Measurements from ENCODE around the gene GNAT1. TPM values are rescaled to one million over a fixed set of nuclear protein-coding genes. Genes with fewer than 3 reads are reported as not detected.

Gene GNAT1
- total RNA-seq, 2 donors from 2014 or later = not detected

- DNase-seq (ENCODE audit: low spot score) = peak; percentile 50
- H3K27me3 ChIP-seq (replicated peaks; ENCODE audit: insufficient read depth) = no peaks in the 10 kb centered on the region
- TF ChIP-seq CTCF (IDR thresholded peaks at IDR 0.05) (no peak), POLR2A (IDR thresholded peaks at IDR 0.05) (peak; percentile 58), POLR2AphosphoS5 (IDR thresholded peaks at IDR 0.05) (peak; percentile 17)
- peaks cover 50% of the 10 kb centered on the region for H3K4me1 ChIP-seq (replicated peaks)
- H3K9me3 ChIP-seq = no peaks in the 10 kb centered on the region
- H3K27ac ChIP-seq = peak overlapping the region; percentile 46 to 83
- no peak overlapping the region for H3K4me3 ChIP-seq
- no peaks in the 10 kb centered on the region for H3K36me3 ChIP-seq
- WGBS = 25% methylated on average over 13 of the region's 13 CpGs
- intact Hi-C loops (cut with DNase I) = no loop called here
These were observed 30.1 kb upstream of the GNAT1 start for GRCh38 chr3:50161320-50161719.

GRCh38 chr3:50162034-50162883 lies 29.2 kb upstream of the GNAT1 start:
- H3K36me3 ChIP-seq = no peaks in the 10 kb centered on the region
- no peak overlapping the region for H3K4me3 ChIP-seq
- no peaks in the 10 kb centered on the region for H3K27me3 ChIP-seq (replicated peaks; ENCODE audit: insufficient read depth)
- no peak for DNase-seq (ENCODE audit: low spot score)
- peak overlapping the region; percentile 2 to 83 for H3K27ac ChIP-seq
- H3K9me3 ChIP-seq = no peaks in the 10 kb centered on the region
- no peak for TF ChIP-seq CTCF (IDR thresholded peaks at IDR 0.05)
- no peak for TF ChIP-seq POLR2A (IDR thresholded peaks at IDR 0.05)
- no peak for TF ChIP-seq POLR2AphosphoS5 (IDR thresholded peaks at IDR 0.05)
- WGBS = 66% methylated on average over 5 of the region's 5 CpGs
- intact Hi-C loops (cut with DNase I) = no loop called here
- H3K4me1 ChIP-seq (replicated peaks) = peaks cover 57% of the 10 kb centered on the region

GRCh38 chr3:50163572-50164455 lies 27.6 kb upstream of the GNAT1 start:
- WGBS = 16% methylated on average over 8 of the region's 8 CpGs
- Histone ChIP-seq H3K4me3 (no peak overlapping the region), H3K27ac (peak overlapping the region; percentile 75 to 83), H3K36me3 (no peaks in the 10 kb centered on the region), H3K9me3 (no peaks in the 10 kb centered on the region), H3K27me3 (replicated peaks; ENCODE audit: insufficient read depth) (no peaks in the 10 kb centered on the region), H3K4me1 (replicated peaks) (peaks cover 48% of the 10 kb centered on the region)
- intact Hi-C loops (cut with DNase I) = no loop called here
- DNase-seq (ENCODE audit: low spot score) = peak; percentile 99
- TF ChIP-seq CTCF (IDR thresholded peaks at IDR 0.05) = no peak
- peak; percentile 9 for TF ChIP-seq POLR2A (IDR thresholded peaks at IDR 0.05)
- TF ChIP-seq POLR2AphosphoS5 (IDR thresholded peaks at IDR 0.05) = peak; percentile 95

GRCh38 chr3:50164481-50164880 lies 26.9 kb upstream of the GNAT1 start:
- TF ChIP-seq POLR2AphosphoS5 (IDR thresholded peaks at IDR 0.05) (no peak), POLR2A (IDR thresholded peaks at IDR 0.05) (no peak), CTCF (IDR thresholded peaks at IDR 0.05) (no peak)
- peaks cover 50% of the 10 kb centered on the region for H3K4me1 ChIP-seq (replicated peaks)
- H3K9me3 ChIP-seq = no peaks in the 10 kb centered on the region
- H3K36me3 ChIP-seq = no peaks in the 10 kb centered on the region
- intact Hi-C loops (cut with DNase I) = no loop called here
- no peak for DNase-seq (ENCODE audit: low spot score)
- WGBS = 6% methylated on average over 1 of the region's 1 CpG
- H3K4me3 ChIP-seq = no peak overlapping the region
- no peaks in the 10 kb centered on the region for H3K27me3 ChIP-seq (replicated peaks; ENCODE audit: insufficient read depth)
- H3K27ac ChIP-seq = peak overlapping the region; percentile 75 to 83
